ENCODE results near the gene ADARB2.

ADARB2 gene

GRCh38 chr10:1136268-1136667, 601.1 kb downstream of the ADARB2 start:
- DNase-seq: no peak

- no peak for DNase-seq
Measured at GRCh38 chr10:1134156-1134555, 603.2 kb downstream of the ADARB2 start.

- no peak for DNase-seq
Measured at GRCh38 chr10:1133495-1134045, 603.8 kb downstream of the ADARB2 start.

- no peak for DNase-seq
Measured at GRCh38 chr10:1132584-1132983, 604.7 kb downstream of the ADARB2 start.

GRCh38 chr10:1130995-1131790, 606.1 kb downstream of the ADARB2 start:
- DNase-seq: no peak

- DNase-seq: no peak
Measured at GRCh38 chr10:1130226-1130625, 607.1 kb downstream of the ADARB2 start.

GRCh38 chr10:1128649-1129048, 608.7 kb downstream of the ADARB2 start:
- DNase-seq: no peak

GRCh38 chr10:1128115-1128514, 609.2 kb downstream of the ADARB2 start:
- no peak for DNase-seq

- DNase-seq: no peak
Measured at GRCh38 chr10:1127629-1128028, 609.7 kb downstream of the ADARB2 start.
